ENCODE data around the gene CACNA1C. TPM values are rescaled to one million over a fixed set of nuclear protein-coding genes. Genes with fewer than 3 reads are reported as not detected.
A peak's percentile ranks its signal among the peaks of the same experiment; 100 is the strongest.

Gene CACNA1C
- total RNA-seq, 3 donors from 2014 or later: 2.6 to 11.8 (median 9.5) TPM

DNA sequence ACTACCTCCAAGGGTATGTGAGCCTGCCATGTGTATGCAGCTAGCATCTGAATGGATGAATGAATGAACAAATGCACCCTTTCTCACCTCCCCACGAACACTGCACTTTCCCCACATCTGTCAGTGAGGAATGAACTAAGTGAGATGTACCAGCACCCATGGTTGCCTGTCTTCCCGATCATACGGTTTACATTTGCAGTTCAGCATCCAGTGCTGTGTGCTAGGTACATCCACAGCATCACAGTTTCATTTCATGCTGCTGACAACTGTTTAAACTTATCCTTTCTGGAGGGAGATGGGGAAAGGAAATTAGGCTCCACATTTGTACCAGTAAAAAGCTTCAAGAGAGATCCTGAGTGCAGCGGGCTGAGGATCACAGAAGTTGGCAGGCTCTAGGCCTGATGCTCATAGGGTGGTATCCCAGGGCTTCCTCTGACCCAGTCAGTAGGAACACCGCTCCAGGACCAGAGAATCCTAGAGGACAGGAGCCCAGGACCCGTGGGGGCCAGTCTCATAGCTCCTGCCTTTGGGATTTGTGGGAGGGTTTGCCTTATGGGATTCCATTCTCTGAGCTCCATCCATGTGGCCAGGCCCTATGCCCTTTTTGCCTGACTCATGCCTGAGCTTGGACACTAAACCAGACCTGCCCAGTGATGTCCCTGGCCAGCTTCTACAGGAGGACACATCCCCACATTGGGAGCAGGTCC is 294.5 kb downstream of the CACNA1C start:
- Histone ChIP-seq H3K27me3 (no peaks in the 10 kb centered on the region), H3K4me1 (no peaks in the 10 kb centered on the region), H3K36me3 (no peaks in the 10 kb centered on the region), H3K4me3 (no peak overlapping the region), H3K9me3 (no peaks in the 10 kb centered on the region), H3K27ac (peak overlapping the region in 1 of 2 donors; percentile 19)
- TF ChIP-seq POLR2A (IDR thresholded peaks at IDR 0.05) (no peak), POLR2AphosphoS5 (IDR thresholded peaks at IDR 0.05) (no peak), CTCF (IDR thresholded peaks at IDR 0.05) (no peak)
- DNase-seq (ENCODE audit: low spot score in 2 of 2): no peak
- intact Hi-C loops (cut with DNase I; ENCODE audit: low total_unique reads): no loop called here

DNA sequence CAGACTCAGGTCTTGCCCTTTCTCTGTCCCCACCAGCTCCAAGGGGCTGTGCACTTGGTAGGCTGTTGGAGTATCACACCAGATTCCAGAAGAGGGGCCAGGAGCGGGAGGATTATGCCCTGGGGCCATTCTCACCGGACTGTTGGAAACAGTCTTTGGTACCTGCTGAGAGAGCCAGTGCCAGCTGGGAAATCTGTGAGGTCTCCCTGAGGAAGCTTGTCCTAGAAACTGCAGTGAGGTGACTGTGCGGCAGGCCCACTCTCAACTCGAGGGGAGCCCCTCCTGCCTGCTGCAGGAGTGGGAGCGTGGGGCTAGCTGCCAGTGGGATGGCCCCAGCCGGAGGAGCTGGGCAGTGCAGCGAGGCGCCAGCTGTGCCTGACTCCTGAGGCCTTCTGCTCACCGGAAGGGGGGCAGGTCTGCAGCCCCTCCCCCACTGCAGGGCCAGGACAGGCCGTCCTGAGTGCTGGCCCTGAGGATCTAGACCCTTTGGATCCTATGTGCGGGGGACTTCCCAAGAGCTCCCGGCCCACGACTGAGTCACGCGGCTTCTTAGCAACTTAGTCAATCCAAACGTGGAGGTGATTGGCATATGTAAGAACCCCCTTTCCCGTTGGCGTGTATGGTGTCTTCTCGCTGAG is 295.2 kb downstream of the CACNA1C start:
- H3K9me3 ChIP-seq: no peaks in the 10 kb centered on the region
- no peak for DNase-seq (ENCODE audit: low spot score in 2 of 2)
- H3K27ac ChIP-seq: peak overlapping the region in 1 of 2 donors; percentile 19
- H3K4me3 ChIP-seq: no peak overlapping the region
- H3K27me3 ChIP-seq: no peaks in the 10 kb centered on the region
- no peaks in the 10 kb centered on the region for H3K36me3 ChIP-seq
- intact Hi-C loops (cut with DNase I; ENCODE audit: low total_unique reads): no loop called here
- H3K4me1 ChIP-seq: no peaks in the 10 kb centered on the region
- TF ChIP-seq CTCF (IDR thresholded peaks at IDR 0.05): no peak
- no peak for TF ChIP-seq POLR2A (IDR thresholded peaks at IDR 0.05)
- no peak for TF ChIP-seq POLR2AphosphoS5 (IDR thresholded peaks at IDR 0.05)

DNA sequence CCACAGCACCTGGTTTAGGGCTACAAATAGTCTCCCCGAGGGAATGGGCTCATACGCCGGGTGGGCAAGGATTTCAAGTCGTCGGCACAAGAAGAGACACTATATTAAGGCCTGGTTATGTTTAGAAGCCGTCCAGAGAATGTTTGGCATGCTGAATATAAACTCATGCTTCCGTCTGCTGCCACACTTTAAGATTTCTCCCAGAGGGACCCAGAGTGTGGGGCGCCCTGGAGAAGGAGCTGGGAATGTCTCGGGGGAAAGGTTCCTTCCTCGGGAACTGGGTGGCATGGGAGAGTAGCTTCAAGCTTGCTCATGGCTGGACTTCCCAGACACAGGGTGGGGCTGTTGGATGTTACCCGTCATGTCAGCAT is 295.7 kb downstream of the CACNA1C start:
- DNase-seq (ENCODE audit: low spot score in 2 of 2): no peak
- no peak for TF ChIP-seq POLR2AphosphoS5 (IDR thresholded peaks at IDR 0.05)
- TF ChIP-seq POLR2A (IDR thresholded peaks at IDR 0.05): no peak
- TF ChIP-seq CTCF (IDR thresholded peaks at IDR 0.05): no peak

GRCh38 chr12:2351161-2351560 is 298.4 kb downstream of the CACNA1C start:
- H3K4me1 ChIP-seq: no peaks in the 10 kb centered on the region
- no peaks in the 10 kb centered on the region for H3K27me3 ChIP-seq
- intact Hi-C loops (cut with DNase I; ENCODE audit: low total_unique reads): no loop called here
- no peaks in the 10 kb centered on the region for H3K9me3 ChIP-seq
- no peak for DNase-seq (ENCODE audit: low spot score in 2 of 2)
- TF ChIP-seq CTCF (IDR thresholded peaks at IDR 0.05): no peak
- no peak for TF ChIP-seq POLR2AphosphoS5 (IDR thresholded peaks at IDR 0.05)
- no peak for TF ChIP-seq POLR2A (IDR thresholded peaks at IDR 0.05)
- H3K4me3 ChIP-seq: no peak overlapping the region
- no peaks in the 10 kb centered on the region for H3K36me3 ChIP-seq
- H3K27ac ChIP-seq: no peak overlapping the region

More for the DNA sequence above, 295.7 kb downstream of the CACNA1C start:
- Histone ChIP-seq H3K27ac (peak overlapping the region in 1 of 2 donors; percentile 19), H3K4me1 (no peaks in the 10 kb centered on the region), H3K4me3 (no peak overlapping the region), H3K9me3 (no peaks in the 10 kb centered on the region), H3K36me3 (no peaks in the 10 kb centered on the region), H3K27me3 (no peaks in the 10 kb centered on the region)
- intact Hi-C loops (cut with DNase I; ENCODE audit: low total_unique reads): no loop called here

GRCh38 chr12:2352203-2352602 is 299.4 kb downstream of the CACNA1C start:
- Histone ChIP-seq H3K9me3 (no peaks in the 10 kb centered on the region), H3K27me3 (no peaks in the 10 kb centered on the region), H3K27ac (no peak overlapping the region), H3K4me3 (no peak overlapping the region), H3K4me1 (no peaks in the 10 kb centered on the region), H3K36me3 (no peaks in the 10 kb centered on the region)
- TF ChIP-seq CTCF (IDR thresholded peaks at IDR 0.05): no peak
- TF ChIP-seq POLR2A (IDR thresholded peaks at IDR 0.05): no peak
- TF ChIP-seq POLR2AphosphoS5 (IDR thresholded peaks at IDR 0.05): no peak
- DNase-seq (ENCODE audit: low spot score in 2 of 2): no peak
- intact Hi-C loops (cut with DNase I; ENCODE audit: low total_unique reads): no loop called here
